Suprapubic skin (tissue), 4 donors: ENCODE measurements around the gene SIAH2. TPM values are rescaled to one million over a fixed set of nuclear protein-coding genes. Genes with fewer than 3 reads are reported as not detected.

Experiments used
- DNase-seq, 2 donors: peaks; one replicate each; pipeline ENCODE4 v3.0.0-alpha.2; 2019; ENCODE audit warnings: low spot score in 2 of 2
- H3K27ac ChIP-seq: fragments of 200-600 bp; sonication (generic); one replicate; pipeline ENCODE4 v1.5.1; 2019
- H3K27me3 ChIP-seq: fragments of 200-600 bp; sonication (generic); one replicate; pipeline ENCODE4 v1.5.1; 2019
- H3K36me3 ChIP-seq: fragments of 200-600 bp; sonication (generic); one replicate; pipeline ENCODE4 v1.5.1; 2019
- H3K4me1 ChIP-seq: fragments of 200-600 bp; sonication (generic); one replicate; pipeline ENCODE4 v1.5.1; 2019
- H3K4me3 ChIP-seq: fragments of 200-600 bp; sonication (generic); one replicate; pipeline ENCODE4 v1.5.1; 2019; ENCODE audit warnings: mild to moderate bottlenecking
- H3K9me3 ChIP-seq: fragments of 200-600 bp; sonication (generic); one replicate; pipeline ENCODE4 v1.5.1; 2019
- EP300 ChIP-seq: sonication (generic); formaldehyde crosslinking; IDR thresholded peaks from one replicate; pipeline ENCODE4 v1.6.1; 2017; ENCODE audit warnings: antibody characterized with exemption
- POLR2A ChIP-seq, 2 donors: fragments of 450-650 bp; IDR thresholded peaks; one replicate each; pipeline ENCODE4 v1.6.1; 2017; ENCODE audit warnings: antibody characterized with exemption in 2 of 2, mild to moderate bottlenecking in 2 of 2, moderate library complexity in 2 of 2
- POLR2AphosphoS5 ChIP-seq, 3 donors: sonication (generic); formaldehyde crosslinking; IDR thresholded peaks; one replicate each; pipeline ENCODE4 v1.6.1; 2017; ENCODE audit warnings: antibody characterized with exemption in 3 of 3
- WGBS: methylation state at CpG from one replicate; pipeline ENCODE4 v1.1.5; 2018; 5-methylcytosine and 5-hydroxymethylcytosine counted together
- total RNA-seq, 4 donors: library from RNA; depleted of rRNA; stranded (reverse); fragments of >200 nt; gene quantifications; one replicate each; pipeline ENCODE4 v1.1.0, GENCODE V29; 2016
- TF ChIP-seq, protein P1 (sequence below), 2 donors: fragments of 200-600 bp in 1 of 2; fragments of 450-650 bp in 1 of 2; sonication (generic) in 1 of 2; IDR thresholded peaks; one replicate each; pipeline ENCODE4 v1.5.1; 2016 to 2019; ENCODE audit warnings: antibody characterized with exemption in 2 of 2, mild to moderate bottlenecking in 1 of 2, moderate library complexity in 1 of 2

The SIAH2 gene
- total RNA-seq, 4 donors from 2014 or later: 49.5 to 95.7 (median 81.3) TPM

DNA sequence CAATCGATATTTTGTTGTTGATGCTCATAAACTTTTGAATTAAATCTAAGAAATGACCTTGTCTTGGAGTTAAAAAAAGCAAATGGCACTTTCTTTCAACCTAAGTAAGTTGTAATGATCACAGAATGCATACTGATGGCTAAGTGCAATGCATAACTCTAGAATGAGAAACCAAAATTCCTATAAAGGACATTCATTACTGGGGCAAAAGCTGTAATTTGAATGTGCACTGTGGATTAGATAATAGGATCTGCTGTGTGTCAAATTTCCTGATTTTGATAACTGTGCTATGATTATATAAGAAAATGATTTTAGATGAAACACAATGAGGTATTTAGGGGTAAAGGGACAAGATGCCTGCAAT, 14.3 kb downstream of the SIAH2 start:
- peaks cover 61% of the 10 kb centered on the region for H3K4me1 ChIP-seq
- no peaks in the 10 kb centered on the region for H3K36me3 ChIP-seq
- no peaks in the 10 kb centered on the region for H3K9me3 ChIP-seq
- WGBS: 85% methylated on average over 1 of the region's 1 CpG
- H3K27ac ChIP-seq: peak overlapping the region; percentile 47
- TF ChIP-seq POLR2A (IDR thresholded peaks at IDR 0.05) (no peak), EP300 (no peak), POLR2AphosphoS5 (IDR thresholded peaks at IDR 0.05) (no peak)
- TF ChIP-seq, protein P1, sequence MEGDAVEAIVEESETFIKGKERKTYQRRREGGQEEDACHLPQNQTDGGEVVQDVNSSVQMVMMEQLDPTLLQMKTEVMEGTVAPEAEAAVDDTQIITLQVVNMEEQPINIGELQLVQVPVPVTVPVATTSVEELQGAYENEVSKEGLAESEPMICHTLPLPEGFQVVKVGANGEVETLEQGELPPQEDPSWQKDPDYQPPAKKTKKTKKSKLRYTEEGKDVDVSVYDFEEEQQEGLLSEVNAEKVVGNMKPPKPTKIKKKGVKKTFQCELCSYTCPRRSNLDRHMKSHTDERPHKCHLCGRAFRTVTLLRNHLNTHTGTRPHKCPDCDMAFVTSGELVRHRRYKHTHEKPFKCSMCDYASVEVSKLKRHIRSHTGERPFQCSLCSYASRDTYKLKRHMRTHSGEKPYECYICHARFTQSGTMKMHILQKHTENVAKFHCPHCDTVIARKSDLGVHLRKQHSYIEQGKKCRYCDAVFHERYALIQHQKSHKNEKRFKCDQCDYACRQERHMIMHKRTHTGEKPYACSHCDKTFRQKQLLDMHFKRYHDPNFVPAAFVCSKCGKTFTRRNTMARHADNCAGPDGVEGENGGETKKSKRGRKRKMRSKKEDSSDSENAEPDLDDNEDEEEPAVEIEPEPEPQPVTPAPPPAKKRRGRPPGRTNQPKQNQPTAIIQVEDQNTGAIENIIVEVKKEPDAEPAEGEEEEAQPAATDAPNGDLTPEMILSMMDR (IDR thresholded peaks at IDR 0.05): no peak
- DNase-seq: no peak
- H3K27me3 ChIP-seq: no peaks in the 10 kb centered on the region
- no peak overlapping the region for H3K4me3 ChIP-seq

DNA sequence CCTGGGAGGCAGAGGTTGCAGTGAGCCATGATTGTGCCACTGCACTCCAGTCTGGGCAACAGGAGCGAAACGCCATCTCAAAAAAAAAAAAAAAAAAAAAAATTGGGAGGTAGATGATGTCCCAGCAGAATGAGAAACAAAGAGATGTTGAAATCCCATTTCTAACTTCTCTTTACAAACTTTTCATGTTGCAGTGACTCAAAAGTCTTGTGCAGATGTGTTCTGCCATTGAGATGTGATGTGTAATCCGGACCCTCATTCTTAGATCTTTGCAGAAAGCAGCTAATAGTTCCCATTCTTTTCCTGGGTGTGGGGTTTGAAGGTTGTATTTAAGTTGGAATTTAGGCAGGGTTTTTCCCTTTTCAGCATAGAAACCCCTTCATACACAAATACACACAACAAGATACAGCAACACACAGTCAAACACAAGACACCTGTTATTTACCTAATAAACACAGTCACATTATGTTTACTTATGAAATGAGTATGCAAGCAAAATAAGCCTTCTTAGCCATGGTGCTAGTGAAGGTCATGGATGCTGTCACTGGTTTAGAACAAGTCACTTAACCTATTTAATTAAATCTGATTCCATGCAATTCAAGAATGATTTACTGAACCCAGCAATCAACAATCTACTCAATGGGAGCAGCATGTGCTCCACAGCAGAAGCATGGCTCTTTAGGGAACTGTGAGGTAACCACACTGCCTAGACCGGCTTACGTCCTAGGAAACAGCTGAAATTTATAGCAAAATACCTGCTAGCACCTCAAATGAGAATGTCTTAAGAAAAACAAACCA, 14.9 kb downstream of the SIAH2 start:
- no peak for DNase-seq
- H3K36me3 ChIP-seq: no peaks in the 10 kb centered on the region
- TF ChIP-seq, protein P1 (IDR thresholded peaks at IDR 0.05): no peak
- no peak for TF ChIP-seq EP300
- H3K27me3 ChIP-seq: no peaks in the 10 kb centered on the region
- no peak overlapping the region for H3K4me3 ChIP-seq
- peak overlapping the region; percentile 47 for H3K27ac ChIP-seq
- H3K9me3 ChIP-seq: no peaks in the 10 kb centered on the region
- peaks cover 65% of the 10 kb centered on the region for H3K4me1 ChIP-seq
- WGBS: 85% methylated on average over 5 of the region's 5 CpGs

DNA sequence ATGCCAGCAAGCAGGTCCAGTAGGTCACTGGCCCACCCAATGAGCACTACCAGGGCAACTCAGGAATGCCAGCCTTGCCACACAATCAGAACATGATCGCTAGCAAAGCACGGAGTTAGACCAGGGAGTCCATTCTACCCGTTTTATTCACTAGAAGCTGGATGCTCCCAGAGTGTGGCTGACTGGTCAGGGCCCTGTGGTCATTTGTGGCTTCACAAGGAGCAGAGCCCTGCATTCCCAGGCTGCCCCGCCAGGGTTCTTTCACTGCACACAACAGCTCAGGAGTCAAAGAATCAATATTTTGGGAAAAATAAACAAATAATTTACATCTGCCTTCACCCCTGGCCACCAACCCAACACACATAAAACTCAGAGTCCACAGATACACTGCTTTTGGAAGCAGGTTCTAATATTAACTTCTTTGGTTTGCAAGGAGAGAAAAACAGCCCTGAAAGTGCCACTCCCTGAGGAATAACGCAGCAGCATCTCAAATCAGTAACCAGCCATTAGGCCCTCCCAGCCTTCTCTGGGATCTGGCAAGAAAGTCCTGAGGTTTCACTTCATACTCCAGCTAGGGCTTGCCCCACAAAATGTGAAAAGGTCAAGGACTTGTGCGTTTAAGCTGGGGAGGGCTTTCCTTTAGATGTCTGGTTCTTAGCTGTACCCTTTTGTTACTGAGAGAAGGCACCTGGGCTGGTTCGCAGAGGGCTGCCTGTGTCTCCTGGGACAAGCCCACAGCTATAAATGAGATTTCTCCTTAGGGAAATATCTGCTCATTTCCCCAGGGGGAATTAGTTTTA, 16.0 kb downstream of the SIAH2 start:
- no peak for DNase-seq
- no peak overlapping the region for H3K4me3 ChIP-seq
- 86% methylated on average over 7 of the region's 7 CpGs for WGBS
- H3K4me1 ChIP-seq: peaks cover 54% of the 10 kb centered on the region
- H3K36me3 ChIP-seq: peaks cover 4% of the 10 kb centered on the region
- TF ChIP-seq EP300 (no peak), POLR2A (IDR thresholded peaks at IDR 0.05) (no peak), POLR2AphosphoS5 (IDR thresholded peaks at IDR 0.05) (no peak)
- TF ChIP-seq, protein P1 (IDR thresholded peaks at IDR 0.05): no peak
- no peaks in the 10 kb centered on the region for H3K9me3 ChIP-seq
- peak overlapping the region; percentile 53 for H3K27ac ChIP-seq
- no peaks in the 10 kb centered on the region for H3K27me3 ChIP-seq

DNA sequence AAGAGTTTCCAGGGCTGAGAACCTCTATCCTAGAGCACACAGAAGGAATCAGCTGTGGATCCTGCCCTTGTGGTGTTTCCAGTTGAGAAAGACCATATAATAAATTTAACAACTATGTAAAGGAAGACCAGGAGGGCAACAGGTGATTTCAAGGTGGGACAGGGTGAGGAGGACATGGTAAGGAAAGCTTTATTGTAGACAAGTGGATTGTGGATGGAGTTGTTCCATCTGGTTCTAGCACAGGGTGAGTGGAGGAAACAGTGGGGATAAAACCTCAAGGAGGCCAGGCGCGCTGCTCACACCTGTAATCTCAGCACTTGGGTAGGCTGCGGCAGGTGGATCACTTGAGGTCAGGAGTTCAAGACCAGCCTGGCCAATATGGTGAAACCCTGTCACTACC, 17.1 kb downstream of the SIAH2 start:
- H3K4me1 ChIP-seq: peaks cover 47% of the 10 kb centered on the region
- peak overlapping the region; percentile 14 for H3K27ac ChIP-seq
- H3K36me3 ChIP-seq: peaks cover 16% of the 10 kb centered on the region
- no peak overlapping the region for H3K4me3 ChIP-seq
- DNase-seq: no peak
- no peaks in the 10 kb centered on the region for H3K27me3 ChIP-seq
- WGBS: 94% methylated on average over 3 of the region's 3 CpGs
- no peaks in the 10 kb centered on the region for H3K9me3 ChIP-seq
- TF ChIP-seq EP300 (no peak), POLR2A (IDR thresholded peaks at IDR 0.05) (no peak)

DNA sequence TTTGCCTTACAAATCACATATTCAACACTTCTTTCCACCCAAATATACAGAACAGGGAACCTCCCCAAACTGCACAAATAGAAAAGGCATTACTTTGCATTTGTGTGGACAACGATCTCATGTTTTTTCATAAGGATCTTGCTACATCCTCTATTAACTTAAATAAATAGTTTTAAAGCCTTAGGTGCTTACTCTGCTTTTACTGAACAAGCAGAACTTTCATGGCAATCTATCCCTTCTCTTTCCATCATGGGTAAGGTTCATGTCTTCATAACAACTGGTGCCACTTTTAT, 18.1 kb downstream of the SIAH2 start:
- no peak overlapping the region for H3K4me3 ChIP-seq
- 53% methylated on average over 1 of the region's 1 CpG for WGBS
- DNase-seq: no peak
- peaks cover 18% of the 10 kb centered on the region for H3K36me3 ChIP-seq
- peaks cover 47% of the 10 kb centered on the region for H3K4me1 ChIP-seq
- H3K9me3 ChIP-seq: no peaks in the 10 kb centered on the region
- TF ChIP-seq POLR2AphosphoS5 (IDR thresholded peaks at IDR 0.05) (no peak), POLR2A (IDR thresholded peaks at IDR 0.05) (no peak), EP300 (no peak)
- TF ChIP-seq, protein P1 (IDR thresholded peaks at IDR 0.05): no peak
- H3K27ac ChIP-seq: peak overlapping the region; percentile 44
- no peaks in the 10 kb centered on the region for H3K27me3 ChIP-seq
